GM12878 (cell line): ENCODE results near the gene BEAN1. TPM values are rescaled to one million over a fixed set of nuclear protein-coding genes. Genes with fewer than 3 reads are reported as not detected.

Experiments
- CTCF ChIP-seq, 3 experiments: IDR thresholded peaks in 2 of 3; conservative IDR thresholded peaks in 1 of 3; 2 replicates each; pipeline ENCODE4 v1.5.1; 2011; ENCODE audit warnings: low read depth in 3 of 3, low read length in 3 of 3, mild to moderate bottlenecking in 3 of 3, control low read depth in 2 of 3, moderate library complexity in 2 of 3, inconsistent platforms in 1 of 3, mixed read lengths in 1 of 3; ENCODE audit not compliant: control insufficient read depth in 2 of 3, insufficient read depth in 1 of 3; ENCODE audit errors: extremely low read depth in 1 of 3
- POU2F2 ChIP-seq: IDR thresholded peaks from 3 replicates; pipeline ENCODE4 v1.6.1; 2011; ENCODE audit warnings: low read depth, mild to moderate bottlenecking, low read length, borderline replicate concordance
- RFX5 ChIP-seq: IDR thresholded peaks from 2 replicates; pipeline ENCODE4 v1.6.1; 2011; ENCODE audit warnings: low read depth, low read length, improper control_type of control experiment
- SMAD1 ChIP-seq: fragments of 450-650 bp; IDR thresholded peaks from 2 replicates; pipeline ENCODE4 v1.6.1; 2018; ENCODE audit warnings: mild to moderate bottlenecking, low read depth; ENCODE audit not compliant: partially characterized antibody
- polyA plus RNA-seq, 11 experiments: library from polyadenylated mRNA; depleted of rRNA in 4 of 11; unstranded in 6 of 11; stranded (reverse) in 5 of 11; fragments of >200 nt; fragmentation: Nextera tagmentation in 4 of 11; fragmentation: Illumina TruSeq in 1 of 11; extraction: Ambion mirVana in 4 of 11; extraction: Trizol in 1 of 11; gene quantifications; 1 replicate in 1 of 11; 2 replicates in 10 of 11; pipeline versions ENCODE4 v1.2.1 to v1.2.3, GENCODE V29; 2011 to 2016; ENCODE audit warnings: inconsistent platforms in 2 of 11, missing spikeins in 2 of 11, low read depth in 1 of 11
- total RNA-seq, 4 experiments: library from RNA; depleted of rRNA in 3 of 4; stranded (reverse); fragments of >200 nt in 3 of 4; fragmentation: Illumina TruSeq in 1 of 4; extraction: Trizol in 1 of 4; gene quantifications; 2 replicates each; pipeline versions ENCODE4 v1.2.1 to v1.2.3, GENCODE V29; 2013 to 2021
- TF ChIP-seq, protein P1 (sequence below): fragments of 450-650 bp; IDR thresholded peaks from 2 replicates; pipeline ENCODE4 v1.6.1; 2017; ENCODE audit warnings: low read depth, mild to moderate bottlenecking, moderate library complexity
- TF ChIP-seq, protein P2 (sequence below): fragments of 450-650 bp; IDR thresholded peaks from 2 replicates; pipeline ENCODE4 v1.6.1; 2018; ENCODE audit warnings: mild to moderate bottlenecking, low read depth, moderate library complexity; ENCODE audit not compliant: partially characterized antibody

Gene BEAN1
- total and polyA plus RNA-seq, 10 of the 15 experiments (the other 5 are each of a cell fraction or from before 2014, with no cell fraction given), result not detected

GRCh38 chr16:66515596-66516508, 88.8 kb downstream of the BEAN1 start (continued):
- TF ChIP-seq CTCF (IDR thresholded peaks at IDR 0.05 in 2 of 3, conservative IDR thresholded peaks at IDR 0.05 in 1 of 3; ENCODE audit: control insufficient read depth in 2 of 3, extremely low read depth in 1 of 3, insufficient read depth in 1 of 3, low read depth in 3 of 3, low read length in 3 of 3), result peak; percentile 35 to 39 (median 36); a peak in 5 of 6 replicates
- TF ChIP-seq RFX5, result no peak
- TF ChIP-seq, protein P1, sequence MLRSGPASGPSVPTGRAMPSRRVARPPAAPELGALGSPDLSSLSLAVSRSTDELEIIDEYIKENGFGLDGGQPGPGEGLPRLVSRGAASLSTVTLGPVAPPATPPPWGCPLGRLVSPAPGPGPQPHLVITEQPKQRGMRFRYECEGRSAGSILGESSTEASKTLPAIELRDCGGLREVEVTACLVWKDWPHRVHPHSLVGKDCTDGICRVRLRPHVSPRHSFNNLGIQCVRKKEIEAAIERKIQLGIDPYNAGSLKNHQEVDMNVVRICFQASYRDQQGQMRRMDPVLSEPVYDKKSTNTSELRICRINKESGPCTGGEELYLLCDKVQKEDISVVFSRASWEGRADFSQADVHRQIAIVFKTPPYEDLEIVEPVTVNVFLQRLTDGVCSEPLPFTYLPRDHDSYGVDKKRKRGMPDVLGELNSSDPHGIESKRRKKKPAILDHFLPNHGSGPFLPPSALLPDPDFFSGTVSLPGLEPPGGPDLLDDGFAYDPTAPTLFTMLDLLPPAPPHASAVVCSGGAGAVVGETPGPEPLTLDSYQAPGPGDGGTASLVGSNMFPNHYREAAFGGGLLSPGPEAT, result no peak
- TF ChIP-seq, protein P2, sequence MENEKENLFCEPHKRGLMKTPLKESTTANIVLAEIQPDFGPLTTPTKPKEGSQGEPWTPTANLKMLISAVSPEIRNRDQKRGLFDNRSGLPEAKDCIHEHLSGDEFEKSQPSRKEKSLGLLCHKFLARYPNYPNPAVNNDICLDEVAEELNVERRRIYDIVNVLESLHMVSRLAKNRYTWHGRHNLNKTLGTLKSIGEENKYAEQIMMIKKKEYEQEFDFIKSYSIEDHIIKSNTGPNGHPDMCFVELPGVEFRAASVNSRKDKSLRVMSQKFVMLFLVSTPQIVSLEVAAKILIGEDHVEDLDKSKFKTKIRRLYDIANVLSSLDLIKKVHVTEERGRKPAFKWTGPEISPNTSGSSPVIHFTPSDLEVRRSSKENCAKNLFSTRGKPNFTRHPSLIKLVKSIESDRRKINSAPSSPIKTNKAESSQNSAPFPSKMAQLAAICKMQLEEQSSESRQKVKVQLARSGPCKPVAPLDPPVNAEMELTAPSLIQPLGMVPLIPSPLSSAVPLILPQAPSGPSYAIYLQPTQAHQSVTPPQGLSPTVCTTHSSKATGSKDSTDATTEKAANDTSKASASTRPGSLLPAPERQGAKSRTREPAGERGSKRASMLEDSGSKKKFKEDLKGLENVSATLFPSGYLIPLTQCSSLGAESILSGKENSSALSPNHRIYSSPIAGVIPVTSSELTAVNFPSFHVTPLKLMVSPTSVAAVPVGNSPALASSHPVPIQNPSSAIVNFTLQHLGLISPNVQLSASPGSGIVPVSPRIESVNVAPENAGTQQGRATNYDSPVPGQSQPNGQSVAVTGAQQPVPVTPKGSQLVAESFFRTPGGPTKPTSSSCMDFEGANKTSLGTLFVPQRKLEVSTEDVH, result no peak
- TF ChIP-seq POU2F2, result peak; percentile 59; the same call in 1 of the 3 replicates
- no peak for TF ChIP-seq SMAD1
